ENCODE measurements around the gene GAB2.
A peak's percentile ranks its signal among the peaks of the same experiment; 100 is the strongest.

GAB2 gene

GRCh38 chr11:78231962-78232501, 185.6 kb downstream of the GAB2 start:
- Histone ChIP-seq H3K4me1 (ENCODE audit: control insufficient read depth in 1 of 2, insufficient read depth in 1 of 2, low read depth in 1 of 2, low read length in 1 of 2) (peaks cover 4 to 7% of the 10 kb centered on the region in 2 experiments), H3K9me3 (no peaks in the 10 kb centered on the region), H3K27ac (peak overlapping the region; percentile 4), H3K4me3 (ENCODE audit: low read depth in 1 of 2, low read length in 1 of 2) (no peak overlapping the region), H3K36me3 (peaks cover 16% of the 10 kb centered on the region), H3K27me3 (no peaks in the 10 kb centered on the region)
- TF ChIP-seq CTCF (IDR thresholded peaks at IDR 0.05): no peak

GRCh38 chr11:78230161-78230877, 187.3 kb downstream of the GAB2 start:
- peaks cover 4 to 7% of the 10 kb centered on the region in 2 experiments for H3K4me1 ChIP-seq (ENCODE audit: control insufficient read depth in 1 of 2, insufficient read depth in 1 of 2, low read depth in 1 of 2, low read length in 1 of 2)
- H3K27me3 ChIP-seq: no peaks in the 10 kb centered on the region
- peak overlapping the region; percentile 69 for H3K27ac ChIP-seq
- H3K36me3 ChIP-seq: peaks cover 33% of the 10 kb centered on the region
- no peak overlapping the region for H3K4me3 ChIP-seq (ENCODE audit: low read depth in 1 of 2, low read length in 1 of 2)
- no peaks in the 10 kb centered on the region for H3K9me3 ChIP-seq
- TF ChIP-seq CTCF (IDR thresholded peaks at IDR 0.05): no peak

- TF ChIP-seq CTCF (IDR thresholded peaks at IDR 0.05): no peak
- Histone ChIP-seq H3K36me3 (peaks cover 45% of the 10 kb centered on the region), H3K9me3 (peaks cover 3% of the 10 kb centered on the region), H3K27ac (peak overlapping the region; percentile 69), H3K4me1 (ENCODE audit: control insufficient read depth in 1 of 2, insufficient read depth in 1 of 2, low read depth in 1 of 2, low read length in 1 of 2) (peaks cover 4 to 7% of the 10 kb centered on the region in 2 experiments), H3K27me3 (no peaks in the 10 kb centered on the region), H3K4me3 (ENCODE audit: low read depth in 1 of 2, low read length in 1 of 2) (no peak overlapping the region)
These were observed 188.5 kb downstream of the GAB2 start for GRCh38 chr11:78229106-78229505.

- TF ChIP-seq CTCF (IDR thresholded peaks at IDR 0.05): peak; percentile 65
These were observed 189.2 kb downstream of the GAB2 start for GRCh38 chr11:78228467-78228866.

GRCh38 chr11:78227921-78228320, 189.7 kb downstream of the GAB2 start:
- TF ChIP-seq CTCF (IDR thresholded peaks at IDR 0.05): no peak
- Histone ChIP-seq H3K9me3 (peaks cover 3% of the 10 kb centered on the region), H3K4me3 (ENCODE audit: low read depth in 1 of 2, low read length in 1 of 2) (no peak overlapping the region), H3K36me3 (peaks cover 54% of the 10 kb centered on the region), H3K27me3 (no peaks in the 10 kb centered on the region), H3K27ac (peak overlapping the region; percentile 69), H3K4me1 (ENCODE audit: control insufficient read depth in 1 of 2, insufficient read depth in 1 of 2, low read depth in 1 of 2, low read length in 1 of 2) (peaks cover 4 to 7% of the 10 kb centered on the region in 2 experiments)

More at GRCh38 chr11:78228467-78228866, 189.2 kb downstream of the GAB2 start:
- Histone ChIP-seq H3K4me3 (ENCODE audit: low read depth in 1 of 2, low read length in 1 of 2) (no peak overlapping the region), H3K4me1 (ENCODE audit: control insufficient read depth in 1 of 2, insufficient read depth in 1 of 2, low read depth in 1 of 2, low read length in 1 of 2) (peaks cover 4 to 7% of the 10 kb centered on the region in 2 experiments), H3K27me3 (no peaks in the 10 kb centered on the region), H3K27ac (peak overlapping the region; percentile 69), H3K36me3 (peaks cover 49% of the 10 kb centered on the region), H3K9me3 (peaks cover 3% of the 10 kb centered on the region)

All from neutrophil (primary cell).